Measurements from ENCODE around the gene TBC1D5.
"Not testable (repeated sequence)": the region's sequence is repeated elsewhere in the genome, so short reads cannot be mapped to it uniquely, and the experiment has no call there.

The TBC1D5 gene

GRCh38 chr3:17546500-17547255 lies 195.8 kb downstream of the TBC1D5 start:
- no peak for DNase-seq (ENCODE audit: low read depth, low spot score)
- in situ Hi-C loops (cut with HindIII; ENCODE audit: low sequenced_read_pairs), result no loop called here
- TF ChIP-seq, protein P1, sequence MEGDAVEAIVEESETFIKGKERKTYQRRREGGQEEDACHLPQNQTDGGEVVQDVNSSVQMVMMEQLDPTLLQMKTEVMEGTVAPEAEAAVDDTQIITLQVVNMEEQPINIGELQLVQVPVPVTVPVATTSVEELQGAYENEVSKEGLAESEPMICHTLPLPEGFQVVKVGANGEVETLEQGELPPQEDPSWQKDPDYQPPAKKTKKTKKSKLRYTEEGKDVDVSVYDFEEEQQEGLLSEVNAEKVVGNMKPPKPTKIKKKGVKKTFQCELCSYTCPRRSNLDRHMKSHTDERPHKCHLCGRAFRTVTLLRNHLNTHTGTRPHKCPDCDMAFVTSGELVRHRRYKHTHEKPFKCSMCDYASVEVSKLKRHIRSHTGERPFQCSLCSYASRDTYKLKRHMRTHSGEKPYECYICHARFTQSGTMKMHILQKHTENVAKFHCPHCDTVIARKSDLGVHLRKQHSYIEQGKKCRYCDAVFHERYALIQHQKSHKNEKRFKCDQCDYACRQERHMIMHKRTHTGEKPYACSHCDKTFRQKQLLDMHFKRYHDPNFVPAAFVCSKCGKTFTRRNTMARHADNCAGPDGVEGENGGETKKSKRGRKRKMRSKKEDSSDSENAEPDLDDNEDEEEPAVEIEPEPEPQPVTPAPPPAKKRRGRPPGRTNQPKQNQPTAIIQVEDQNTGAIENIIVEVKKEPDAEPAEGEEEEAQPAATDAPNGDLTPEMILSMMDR (IDR thresholded peaks at IDR 0.05; ENCODE audit: low read depth, low read length), result no peak

DNA sequence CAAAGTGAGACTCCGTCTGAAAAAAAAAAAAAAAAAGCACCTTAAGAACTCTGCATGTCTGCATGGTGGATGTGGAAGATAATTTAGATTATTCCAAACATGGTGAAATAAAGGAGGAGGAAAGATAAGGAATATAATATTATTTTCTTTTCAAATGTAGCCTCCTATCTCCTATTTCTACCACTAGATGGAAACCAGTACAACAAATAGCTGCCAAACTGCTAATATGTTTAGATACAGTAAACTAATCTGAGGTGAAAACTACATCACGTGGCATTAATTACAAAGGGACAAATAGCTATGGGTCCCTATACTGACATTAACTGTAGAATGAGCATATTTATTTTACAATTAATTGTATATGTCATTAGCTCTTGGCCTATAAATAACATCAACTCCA lies 197.8 kb downstream of the TBC1D5 start:
- in situ Hi-C loops (cut with HindIII; ENCODE audit: low sequenced_read_pairs), result no loop called here
- TF ChIP-seq, protein P1 (IDR thresholded peaks at IDR 0.05; ENCODE audit: low read depth, low read length), result peak; percentile 34
- DNase-seq (ENCODE audit: low read depth, low spot score), result peak; percentile 6
- H3K4me3 ChIP-seq (ENCODE audit: low read depth, low read length), result no peak overlapping the region

More at GRCh38 chr3:17546500-17547255, 195.8 kb downstream of the TBC1D5 start:
- no peak overlapping the region for H3K4me3 ChIP-seq (ENCODE audit: low read depth, low read length)

- in situ Hi-C loops (cut with HindIII; ENCODE audit: low sequenced_read_pairs), result no loop called here
- DNase-seq (ENCODE audit: low read depth, low spot score), result no peak
- no peak overlapping the region for H3K4me3 ChIP-seq (ENCODE audit: low read depth, low read length)
- TF ChIP-seq, protein P1 (IDR thresholded peaks at IDR 0.05; ENCODE audit: low read depth, low read length), result no peak
Measured at GRCh38 chr3:17542591-17542990, 199.8 kb downstream of the TBC1D5 start.

DNA sequence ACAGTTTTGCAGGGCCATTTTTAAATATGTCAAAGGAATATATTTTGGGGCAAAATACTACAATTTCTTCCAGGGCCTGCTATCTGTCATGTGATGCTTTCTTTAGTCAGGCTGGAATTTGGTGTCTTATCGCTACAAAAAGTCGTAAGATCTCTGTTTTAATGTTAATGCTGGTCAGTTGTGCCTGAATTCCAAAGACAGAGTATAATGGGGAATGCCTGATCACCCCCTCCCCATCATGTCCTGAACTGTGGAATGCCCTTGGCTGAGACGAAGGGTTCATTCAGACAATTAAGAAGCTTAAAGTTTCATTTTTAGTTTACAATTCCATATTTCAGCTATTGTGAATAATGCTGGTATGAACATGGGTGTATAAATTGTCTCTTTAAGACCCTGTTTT lies 203.0 kb downstream of the TBC1D5 start:
- DNase-seq (ENCODE audit: low read depth, low spot score), result no peak

DNA sequence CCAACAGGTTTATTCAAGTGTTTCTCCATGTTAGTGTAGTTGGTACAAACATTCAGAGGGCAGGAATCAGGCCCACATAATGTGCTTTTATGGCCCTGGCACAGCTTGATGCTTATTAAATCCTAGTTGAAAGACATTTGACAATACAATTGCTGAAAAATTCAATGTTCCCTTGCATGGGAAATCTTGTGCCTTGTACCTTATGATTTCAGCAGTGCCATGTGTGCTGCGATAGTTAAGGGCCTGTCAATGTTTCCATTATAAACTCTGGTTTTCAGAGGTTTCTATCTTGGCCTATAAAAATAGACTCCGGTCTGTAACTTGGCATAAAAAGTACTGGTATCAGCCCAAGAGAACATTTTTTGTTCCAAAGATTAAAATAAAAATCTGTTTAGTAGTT lies 207.2 kb downstream of the TBC1D5 start:
- in situ Hi-C loops (cut with HindIII; ENCODE audit: low sequenced_read_pairs), result no loop called here

More for the DNA sequence above, 203.0 kb downstream of the TBC1D5 start:
- in situ Hi-C loops (cut with HindIII; ENCODE audit: low sequenced_read_pairs), result no loop called here
- TF ChIP-seq, protein P1 (IDR thresholded peaks at IDR 0.05; ENCODE audit: low read depth, low read length), result no peak
- H3K4me3 ChIP-seq (ENCODE audit: low read depth, low read length), result no peak overlapping the region

GRCh38 chr3:17532446-17532845 lies 210.0 kb downstream of the TBC1D5 start:
- H3K4me3 ChIP-seq (ENCODE audit: low read depth, low read length); DNase-seq (ENCODE audit: low read depth, low spot score); in situ Hi-C loops (cut with HindIII; ENCODE audit: low sequenced_read_pairs): not testable (repeated sequence)

More for the DNA sequence above, 207.2 kb downstream of the TBC1D5 start:
- no peak overlapping the region for H3K4me3 ChIP-seq (ENCODE audit: low read depth, low read length)
- no peak for DNase-seq (ENCODE audit: low read depth, low spot score)
- TF ChIP-seq, protein P1 (IDR thresholded peaks at IDR 0.05; ENCODE audit: low read depth, low read length), result no peak

DNA sequence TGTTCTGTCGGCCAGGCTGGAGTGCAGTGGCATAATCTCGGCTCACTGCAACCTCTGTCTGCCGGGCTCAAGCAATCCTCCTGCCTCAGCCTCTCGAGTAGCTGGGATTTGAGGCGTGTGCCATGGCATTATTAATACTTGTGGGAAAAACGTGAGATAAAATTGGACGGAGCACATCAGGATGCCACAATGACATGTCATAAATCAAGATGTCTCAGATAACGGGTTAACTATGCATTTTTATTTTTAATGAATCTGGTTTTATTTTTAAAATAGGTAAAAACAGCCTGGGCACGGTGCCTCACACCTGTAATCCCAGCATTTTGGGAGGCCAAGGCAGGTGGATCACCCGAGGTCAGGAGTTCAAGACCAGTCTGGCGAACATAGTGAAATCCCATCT lies 212.8 kb downstream of the TBC1D5 start:
- TF ChIP-seq, protein P1 (IDR thresholded peaks at IDR 0.05; ENCODE audit: low read depth, low read length), result no peak
- DNase-seq (ENCODE audit: low read depth, low spot score), result no peak
- H3K4me3 ChIP-seq (ENCODE audit: low read depth, low read length), result no peak overlapping the region
- in situ Hi-C loops (cut with HindIII; ENCODE audit: low sequenced_read_pairs), result no loop called here
